ENCODE measurements around the gene SFTPA1.

GRCh38 chr10:79615577-79615976, 4.8 kb downstream of the SFTPA1 start:
- no peak for TF ChIP-seq CTCF (IDR thresholded peaks at IDR 0.05)
- TF ChIP-seq EZH2 (IDR thresholded peaks at IDR 0.05; ENCODE audit: borderline replicate concordance, insufficient read depth, low read depth, low read length, poor library complexity, severe bottlenecking): no peak
